HCT116 (cell line): Measurements from ENCODE around the gene DPYSL4. TPM values are rescaled to one million over a fixed set of nuclear protein-coding genes. Genes with fewer than 3 reads are reported as not detected.
A peak's percentile ranks its signal among the peaks of the same experiment; 100 is the strongest.

Experiments used
- ATAC-seq: fragments of 200-7000 bp; cut with Tn5 transposase; 2 replicates; pipeline ENCODE4 v1.9.1; 2020; ENCODE audit warnings: mild to moderate bottlenecking, moderate library complexity
- BruUV-seq: library from RNA; stranded (reverse); fragments of 400-500 nt; replicated peaks from 2 replicates; lab custom pipeline; 2021; lab: Mats Ljungman, UMichigan
- CTCF ChIA-PET: fragments of 300-600 bp; sonication (Branson Sonifier 250); formaldehyde crosslinking; loops from one replicate; lab custom pipeline; 2021; ENCODE audit warnings: antibody characterized with exemption; lab: Charles Lee
- POLR2A ChIA-PET: fragments of 300-600, 350-600 bp; sonication (Branson Sonifier 250); formaldehyde crosslinking; loops from one replicate; lab custom pipeline; 2021; ENCODE audit warnings: antibody characterized with exemption; lab: Charles Lee
- RAD21 ChIA-PET, 2 experiments: fragments of 300-600 bp; sonication (Branson Sonifier 250); formaldehyde crosslinking; loops; one replicate each; lab custom pipeline; 2023; ENCODE audit warnings: low total read pairs in 2 of 2; ENCODE audit not compliant: uncharacterized antibody in 2 of 2, unreplicated experiment in 2 of 2, low non-redundant PET in 1 of 2; lab: Charles Lee
- DNase-seq: peaks from one replicate; pipeline ENCODE4 v3.0.0-alpha.2; 2010; ENCODE audit warnings: low read depth, low spot score
- H2AFZ ChIP-seq: fragments of 200-600 bp; shearing (Covaris generic), sonication (generic); 2 replicates; pipeline ENCODE4 v1.6.1; 2017; ENCODE audit warnings: low read depth, mixed run types, mixed read lengths, antibody characterized with exemption, low read length; ENCODE audit not compliant: poor library complexity, severe bottlenecking
- H3K27ac ChIP-seq: 2 replicates; pipeline ENCODE4 v1.5.1; 2012; ENCODE audit warnings: low read depth, low read length
- H3K27me3 ChIP-seq: fragments of 200-600 bp; sonication (generic); 2 replicates; pipeline ENCODE4 v1.6.1; 2016; ENCODE audit warnings: mixed run types, low read length, mixed read lengths; ENCODE audit not compliant: insufficient read depth
- H3K36me3 ChIP-seq, 2 experiments: fragments of 200-500 bp in 1 of 2; fragments of 200-600 bp in 1 of 2; sonication (Bioruptor generic) in 1 of 2; sonication (generic) in 1 of 2; 2 replicates each; pipeline versions ENCODE4 v1.5.1 to v1.6.1; 2014 to 2016; ENCODE audit warnings: low read length in 2 of 2, inconsistent platforms in 1 of 2, mixed read lengths in 1 of 2, mixed run types in 1 of 2; ENCODE audit not compliant: insufficient read depth in 2 of 2, control insufficient read depth in 1 of 2
- H3K4me1 ChIP-seq, 2 experiments: fragments of 200-600 bp in 1 of 2; sonication (generic) in 1 of 2; 2 replicates each; pipeline versions ENCODE4 v1.5.1 to v1.6.1; 2012 to 2017; ENCODE audit warnings: low read length in 2 of 2, inconsistent platforms in 1 of 2, mild to moderate bottlenecking in 1 of 2, mixed read lengths in 1 of 2, mixed run types in 1 of 2, moderate library complexity in 1 of 2; ENCODE audit not compliant: insufficient read depth in 2 of 2, control insufficient read depth in 1 of 2
- H3K4me2 ChIP-seq: fragments of 200-600 bp; sonication (generic); 2 replicates; pipeline ENCODE4 v1.6.1; 2017; ENCODE audit warnings: mixed run types, low read length, mixed read lengths
- H3K4me3 ChIP-seq, 2 experiments: fragments of 200-600 bp in 1 of 2; sonication (generic) in 1 of 2; replicated peaks in 1 of 2; 2 replicates each; pipeline ENCODE4 v1.5.1; 2011 to 2016; ENCODE audit warnings: low read length in 2 of 2, control low read depth in 1 of 2, low read depth in 1 of 2, mild to moderate bottlenecking in 1 of 2, mixed read lengths in 1 of 2, mixed run types in 1 of 2
- H3K79me2 ChIP-seq: fragments of 200-600 bp; sonication (generic); 2 replicates; pipeline ENCODE4 v1.6.1; 2017; ENCODE audit warnings: mild to moderate bottlenecking, mixed run types, low read length, moderate library complexity, mixed read lengths; ENCODE audit not compliant: insufficient read depth
- H3K9ac ChIP-seq: fragments of 200-600 bp; sonication (generic); 2 replicates; pipeline ENCODE4 v1.6.1; 2016; ENCODE audit warnings: low read length, mixed read lengths
- H3K9me2 ChIP-seq: fragments of 200-600 bp; sonication (generic), shearing (Covaris generic); 2 replicates; pipeline ENCODE4 v1.6.1; 2017; ENCODE audit warnings: mixed run types, mild to moderate bottlenecking, moderate library complexity; ENCODE audit not compliant: insufficient read depth
- H3K9me3 ChIP-seq, 2 experiments: fragments of 200-500 bp in 1 of 2; fragments of 200-600 bp in 1 of 2; sonication (Bioruptor generic) in 1 of 2; sonication (generic) in 1 of 2; 2 replicates each; pipeline ENCODE4 v1.6.1; 2014 to 2017; ENCODE audit warnings: low read length in 2 of 2, mixed read lengths in 2 of 2, inconsistent platforms in 1 of 2, low read depth in 1 of 2, mild to moderate bottlenecking in 1 of 2, mixed run types in 1 of 2, moderate library complexity in 1 of 2; ENCODE audit not compliant: control insufficient read depth in 1 of 2, insufficient read depth in 1 of 2
- H4K20me1 ChIP-seq: fragments of 200-600 bp; sonication (generic), shearing (Covaris generic); 2 replicates; pipeline ENCODE4 v1.6.1; 2017; ENCODE audit warnings: mixed run types, mild to moderate bottlenecking, moderate library complexity; ENCODE audit not compliant: insufficient read depth
- CTCF ChIP-seq, 3 experiments: fragments of 200-600 bp in 1 of 3; sonication (generic) in 1 of 3; IDR thresholded peaks in 2 of 3; conservative IDR thresholded peaks in 1 of 3; 2 replicates each; pipeline ENCODE4 v1.5.1; 2012 to 2017; ENCODE audit warnings: low read depth in 2 of 3, low read length in 2 of 3, antibody characterized with exemption in 1 of 3, borderline replicate concordance in 1 of 3, control low read depth in 1 of 3, mild to moderate bottlenecking in 1 of 3, mixed read lengths in 1 of 3, mixed run types in 1 of 3, moderate library complexity in 1 of 3; ENCODE audit not compliant: insufficient read depth in 1 of 3
- SP1 ChIP-seq: IDR thresholded peaks from 2 replicates; pipeline ENCODE4 v1.6.1; 2012; ENCODE audit warnings: low read depth
- intact Hi-C: fragments of 100-400 bp; cut with micrococcal nuclease; formaldehyde crosslinking; loops from 2 replicates; pipeline ENCODE4 v1.10.0; 2022
- total RNA-seq: library from RNA; stranded (reverse); gene quantifications from one replicate; pipeline ENCODE4 v1.2.1, GENCODE V29; 2021; ENCODE audit not compliant: unreplicated experiment

Gene DPYSL4
- total RNA-seq, 1 experiment from 2014 or later, result 5.4 TPM

GRCh38 chr10:132184816-132185593 lies 1.7 kb upstream of the DPYSL4 start:
- intact Hi-C loops, result no loop called here
- CTCF ChIA-PET, result no interaction called here

More at GRCh38 chr10:132184816-132185593, 1.7 kb upstream of the DPYSL4 start:
- no peaks in the 10 kb centered on the region for H3K36me3 ChIP-seq
- BruUV-seq, result no TSS peak
- H3K4me2 ChIP-seq, result no peak overlapping the region
- no peaks in the 10 kb centered on the region for H3K9me2 ChIP-seq
- no peaks in the 10 kb centered on the region for H3K9me3 ChIP-seq
- H4K20me1 ChIP-seq, result no peaks in the 10 kb centered on the region
- ATAC-seq, result peak; percentile 4; the same call in 1 of the 2 replicates
- no peak overlapping the region for H2AFZ ChIP-seq
- no peak overlapping the region for H3K4me3 ChIP-seq
- POLR2A ChIA-PET, result no interaction called here
- TF ChIP-seq CTCF (IDR thresholded peaks at IDR 0.05 in 2 of 3, conservative IDR thresholded peaks at IDR 0.05 in 1 of 3; ENCODE audit: borderline replicate concordance in 1 of 3, insufficient read depth in 1 of 3, low read depth in 2 of 3, low read length in 2 of 3), result no peak
- TF ChIP-seq SP1, result no peak
- no peaks in the 10 kb centered on the region for H3K4me1 ChIP-seq
- RAD21 ChIA-PET, result no interaction called here
- DNase-seq, result no peak
- H3K27ac ChIP-seq, result no peak overlapping the region
- H3K9ac ChIP-seq, result no peak overlapping the region
- no peaks in the 10 kb centered on the region for H3K79me2 ChIP-seq
- H3K27me3 ChIP-seq, result no peaks in the 10 kb centered on the region
